HG02981 (cell line): Measurements from ENCODE around the gene ACTG2.

Source experiments
- ATAC-seq: cut with Tn5 transposase; IDR thresholded peaks from one replicate; pipeline ENCODE4 v1.9.1; 2021; ENCODE audit warnings: mild to moderate bottlenecking, moderate library complexity; ENCODE audit not compliant: unreplicated experiment

ACTG2 gene

GRCh38 chr2:73963385-73964120 is 70.7 kb downstream of the ACTG2 start:
- ATAC-seq: peak; percentile 64

DNA sequence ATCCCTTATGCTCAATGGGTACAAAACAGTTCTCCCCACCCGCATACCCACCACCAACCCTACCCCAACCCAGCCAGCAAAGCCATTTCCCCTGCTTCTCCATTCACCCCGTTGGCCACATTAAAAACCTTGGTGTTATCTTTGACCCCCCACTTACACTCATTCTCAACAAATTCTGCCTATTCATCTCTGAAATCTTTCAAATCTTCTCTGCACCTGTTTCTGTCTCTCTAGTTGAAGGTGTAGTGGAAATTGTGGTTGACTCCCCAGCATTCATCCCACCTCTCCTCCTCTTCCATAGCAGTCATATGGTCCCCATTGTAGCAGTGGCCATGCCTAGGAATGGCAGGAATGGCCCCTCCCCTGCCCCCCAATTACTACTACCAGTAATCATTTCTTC is 71.4 kb downstream of the ACTG2 start:
- no peak for ATAC-seq

GRCh38 chr2:73965053-73965452 is 72.2 kb downstream of the ACTG2 start:
- no peak for ATAC-seq

DNA sequence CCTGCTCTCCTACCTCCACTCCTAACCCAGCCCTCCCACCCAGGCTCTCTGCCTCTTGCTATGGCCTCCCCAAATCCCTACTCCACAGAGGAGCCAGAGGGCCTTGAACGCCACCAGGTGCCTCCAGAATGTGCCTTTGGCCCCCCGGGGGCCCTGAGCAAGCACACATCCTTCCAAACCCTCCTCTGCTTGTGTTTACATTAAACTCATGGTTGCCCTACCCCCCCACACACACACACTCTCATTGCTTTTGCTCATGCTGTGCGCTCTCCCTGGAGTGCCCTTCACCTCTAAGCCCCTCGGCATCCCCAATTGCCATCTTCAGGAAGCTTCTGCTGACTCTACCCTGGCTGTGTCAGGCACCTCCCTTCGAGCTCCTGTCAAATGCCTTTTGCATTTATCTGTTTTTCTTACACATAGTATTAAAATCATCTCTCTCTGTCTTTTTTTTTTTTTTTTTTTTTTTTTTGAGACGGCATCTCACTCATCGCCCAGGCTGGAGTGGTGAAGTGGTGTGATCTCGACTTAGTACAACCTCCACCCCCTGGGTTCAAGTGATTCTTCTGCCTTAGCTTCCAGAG is 75.6 kb downstream of the ACTG2 start:
- ATAC-seq: no peak

GRCh38 chr2:73969356-73969755 is 76.5 kb downstream of the ACTG2 start:
- ATAC-seq: no peak
